Caco-2 (cell line): ENCODE measurements around the gene NKD1. TPM values are rescaled to one million over a fixed set of nuclear protein-coding genes. Genes with fewer than 3 reads are reported as not detected.

Experiments used
- Bru-seq: library from RNA; stranded (reverse); fragments of 400-500 nt; gene quantifications from one replicate; lab custom pipeline; 2021; lab: Mats Ljungman, UMichigan
- BruChase-seq, 2 experiments: library from RNA; stranded (reverse); fragments of 400-500 nt; gene quantifications; one replicate each; lab custom pipeline; 2021; lab: Mats Ljungman, UMichigan
- BruUV-seq: library from RNA; stranded (reverse); fragments of 400-500 nt; replicated peaks from 2 replicates; lab custom pipeline; 2021; lab: Mats Ljungman, UMichigan
- CTCF ChIA-PET: fragments of 300-600 bp; sonication (Branson Sonifier 250); formaldehyde crosslinking; loops from one replicate; lab custom pipeline; 2022; ENCODE audit warnings: antibody characterized with exemption; lab: Charles Lee
- POLR2A ChIA-PET: fragments of 300-600 bp; sonication (Branson Sonifier 250); formaldehyde crosslinking; loops from one replicate; lab custom pipeline; 2022; ENCODE audit warnings: antibody characterized with exemption; lab: Charles Lee
- DNase-seq, 2 experiments: peaks; one replicate each; pipeline versions ENCODE4 v3.0.0 to v3.0.0-alpha.2; 2020 to 2022
- H3K27me3 ChIP-seq: replicated peaks from 2 replicates; pipeline ENCODE4 v1.6.0; 2011; ENCODE audit warnings: low read length; ENCODE audit not compliant: control insufficient read depth, insufficient read depth
- H3K36me3 ChIP-seq: 2 replicates; pipeline ENCODE4 v1.5.1; 2011; ENCODE audit warnings: low read length; ENCODE audit not compliant: control insufficient read depth, insufficient read depth
- H3K4me1 ChIP-seq: fragments of 250-450 bp; sonication (Bioruptor Pico); 2 replicates; pipeline ENCODE4 v1.5.1; 2020; ENCODE audit warnings: mild to moderate bottlenecking
- H3K4me3 ChIP-seq: 2 replicates; pipeline ENCODE4 v1.5.1; 2011; ENCODE audit warnings: low read depth, mild to moderate bottlenecking, control low read depth, low read length
- H3K9me3 ChIP-seq: fragments of 250-450 bp; sonication (Bioruptor Pico); 2 replicates; pipeline ENCODE4 v1.5.1; 2020; ENCODE audit warnings: mild to moderate bottlenecking, moderate library complexity
- H3K27ac Mint-ChIP-seq: one replicate; pipeline ENCODE4 v1.8.0; 2022; ENCODE audit warnings: mixed read lengths; ENCODE audit not compliant: unreplicated experiment
- H3K27me3 Mint-ChIP-seq: one replicate; pipeline ENCODE4 v1.8.0; 2022; ENCODE audit warnings: mixed read lengths; ENCODE audit not compliant: insufficient read depth, unreplicated experiment
- H3K36me3 Mint-ChIP-seq: one replicate; pipeline ENCODE4 v1.8.0; 2022; ENCODE audit warnings: mild to moderate bottlenecking, mixed read lengths; ENCODE audit not compliant: insufficient read depth, unreplicated experiment
- H3K4me1 Mint-ChIP-seq: one replicate; pipeline ENCODE4 v1.8.0; 2022; ENCODE audit warnings: low read depth, mixed read lengths; ENCODE audit not compliant: unreplicated experiment
- H3K4me3 Mint-ChIP-seq: one replicate; pipeline ENCODE4 v1.8.0; 2022; ENCODE audit warnings: mild to moderate bottlenecking, moderate library complexity, mixed read lengths; ENCODE audit not compliant: unreplicated experiment
- H3K9me3 Mint-ChIP-seq: one replicate; pipeline ENCODE4 v1.8.0; 2022; ENCODE audit warnings: mixed read lengths; ENCODE audit not compliant: unreplicated experiment
- intact Hi-C: fragments of 100-400 bp; cut with micrococcal nuclease; formaldehyde crosslinking; loops from one replicate; pipeline ENCODE4 v1.10.0; 2022; ENCODE audit not compliant: unreplicated experiment
- long read RNA-seq: library from polyadenylated mRNA; stranded (forward); transcript quantifications from one replicate; pipeline ENCODE4 v2.0.0, GENCODE V29; 2022
- total RNA-seq: library from RNA; stranded (reverse); gene quantifications from 2 replicates; pipeline ENCODE4 v1.2.3, GENCODE V29; 2022
- TF ChIP-seq, protein P1 (sequence below), 2 experiments: fragments of 200-600 bp in 1 of 2; IDR thresholded peaks; 1 replicate in 1 of 2; 2 replicates in 1 of 2; pipeline versions ENCODE4 v1.5.1 to v1.8.0; 2011 to 2022; ENCODE audit warnings: antibody characterized with exemption in 1 of 2, control low read depth in 1 of 2, inconsistent platforms in 1 of 2, low read depth in 1 of 2, low read length in 1 of 2, mild to moderate bottlenecking in 1 of 2, moderate library complexity in 1 of 2; ENCODE audit not compliant: insufficient read depth in 1 of 2, severe bottlenecking in 1 of 2, unreplicated experiment in 1 of 2

Gene NKD1
- total RNA-seq, result 37.9 and 54.9 TPM in 2 replicates
- percentile 81 among the genes with signal in this experiment for Bru-seq, nascent RNA
- percentile 84 among the genes with signal in this experiment for BruChase-seq, experiment 1, labeled RNA remaining after a 2-hour chase
- BruChase-seq, experiment 2, labeled RNA remaining after a 6-hour chase, result percentile 83 among the genes with signal in this experiment
- long read RNA-seq, full-length matches to known transcripts, result 21 of 31 reads
- long read RNA-seq, partial matches to known transcripts, result 4 of 31 reads
- long read RNA-seq, other reads (novel, unspliced or antisense), result 6 of 31 reads

DNA sequence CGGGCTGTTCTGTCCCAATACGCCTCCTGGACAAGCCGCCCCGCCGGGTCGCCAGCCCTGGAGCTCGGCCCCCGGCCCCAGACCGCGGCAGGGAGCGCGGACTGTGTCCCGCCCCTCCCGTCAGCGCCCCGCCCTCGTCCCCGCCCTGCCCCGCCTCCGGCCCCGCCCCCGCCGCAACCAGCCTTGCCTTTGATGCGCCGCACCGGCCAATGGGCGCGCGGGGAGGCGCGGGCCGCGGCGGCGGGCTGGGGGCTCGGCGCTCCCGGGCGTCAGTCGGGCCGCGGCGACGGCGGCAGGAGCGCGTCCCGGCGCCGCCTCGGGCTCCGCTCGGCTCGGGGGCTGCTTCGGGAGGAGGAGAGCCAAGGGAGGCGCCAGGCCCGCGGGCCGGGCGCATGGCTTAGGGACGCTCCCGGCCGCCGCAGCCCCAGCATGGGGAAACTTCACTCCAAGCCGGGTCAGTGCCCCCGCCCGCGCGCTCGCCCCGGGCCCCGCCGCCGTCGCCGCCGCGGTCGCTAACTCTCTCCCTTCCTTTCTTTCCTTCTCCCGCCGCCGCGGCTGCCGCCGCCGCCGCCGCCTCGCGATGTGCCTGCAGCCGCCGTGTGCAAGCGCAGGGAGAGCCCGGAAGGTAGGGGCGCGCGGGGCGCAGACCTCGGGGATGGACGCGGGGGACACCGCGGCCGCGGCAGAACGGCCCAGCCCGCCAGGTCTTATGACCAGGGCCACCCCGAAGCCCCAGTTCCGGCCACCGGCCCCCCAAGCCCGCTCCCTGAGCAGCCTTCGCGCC, at the start of gene NKD1:
Gene NKD1 (plus strand): TSS at position 272 of the 784 bp plus-strand sequence. CDS start 158 bp downstream, at position 430.
- H3K9me3 ChIP-seq, result no peaks in the 10 kb centered on the region
- DNase-seq, result peak; percentile 76 to 91
- H3K4me3 ChIP-seq, result peak within 1 kb of the TSS; percentile 87
- H3K9me3 Mint-ChIP-seq, result no peaks in the 10 kb centered on the region
- H3K36me3 Mint-ChIP-seq, result peaks cover 26% of the 10 kb centered on the region
- TF ChIP-seq, protein P1, sequence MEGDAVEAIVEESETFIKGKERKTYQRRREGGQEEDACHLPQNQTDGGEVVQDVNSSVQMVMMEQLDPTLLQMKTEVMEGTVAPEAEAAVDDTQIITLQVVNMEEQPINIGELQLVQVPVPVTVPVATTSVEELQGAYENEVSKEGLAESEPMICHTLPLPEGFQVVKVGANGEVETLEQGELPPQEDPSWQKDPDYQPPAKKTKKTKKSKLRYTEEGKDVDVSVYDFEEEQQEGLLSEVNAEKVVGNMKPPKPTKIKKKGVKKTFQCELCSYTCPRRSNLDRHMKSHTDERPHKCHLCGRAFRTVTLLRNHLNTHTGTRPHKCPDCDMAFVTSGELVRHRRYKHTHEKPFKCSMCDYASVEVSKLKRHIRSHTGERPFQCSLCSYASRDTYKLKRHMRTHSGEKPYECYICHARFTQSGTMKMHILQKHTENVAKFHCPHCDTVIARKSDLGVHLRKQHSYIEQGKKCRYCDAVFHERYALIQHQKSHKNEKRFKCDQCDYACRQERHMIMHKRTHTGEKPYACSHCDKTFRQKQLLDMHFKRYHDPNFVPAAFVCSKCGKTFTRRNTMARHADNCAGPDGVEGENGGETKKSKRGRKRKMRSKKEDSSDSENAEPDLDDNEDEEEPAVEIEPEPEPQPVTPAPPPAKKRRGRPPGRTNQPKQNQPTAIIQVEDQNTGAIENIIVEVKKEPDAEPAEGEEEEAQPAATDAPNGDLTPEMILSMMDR (IDR thresholded peaks at IDR 0.05; ENCODE audit: insufficient read depth in 1 of 2, low read depth in 1 of 2, low read length in 1 of 2, severe bottlenecking in 1 of 2, unreplicated experiment in 1 of 2), result no peak
- 0 out of 2 replicates have a peak, but pooled peaks cover 2% of the 10 kb centered on the region for H3K36me3 ChIP-seq
- no TSS peak for BruUV-seq
- H3K27me3 Mint-ChIP-seq, result no peaks in the 10 kb centered on the region
- peak within 1 kb of the TSS; percentile 81 for H3K27ac Mint-ChIP-seq
- intact Hi-C loops, result loop anchor here (5.0 kb wide), 3 partner anchors 81 to 259 kb away; partner anchors contain the start of gene CYLD
- H3K27me3 ChIP-seq, result no peaks in the 10 kb centered on the region
- H3K4me1 ChIP-seq, result no peaks in the 10 kb centered on the region; the same call in 1 of the 2 replicates
- peaks cover 16% of the 10 kb centered on the region for H3K4me1 Mint-ChIP-seq
- ChIA-PET POLR2A (interaction anchor here (0.5 to 1.1 kb wide), 4 partner anchors 42 to 267 kb away, joined by 3 to 6 read pairs (median 4); no protein-coding TSS in a partner anchor), CTCF (interaction anchor here (0.6 to 1.7 kb wide), 6 partner anchors 87 to 258 kb away, joined by 3 to 10 read pairs (median 6); no protein-coding TSS in a partner anchor)
- H3K4me3 Mint-ChIP-seq, result peak within 1 kb of the TSS; percentile 73

DNA sequence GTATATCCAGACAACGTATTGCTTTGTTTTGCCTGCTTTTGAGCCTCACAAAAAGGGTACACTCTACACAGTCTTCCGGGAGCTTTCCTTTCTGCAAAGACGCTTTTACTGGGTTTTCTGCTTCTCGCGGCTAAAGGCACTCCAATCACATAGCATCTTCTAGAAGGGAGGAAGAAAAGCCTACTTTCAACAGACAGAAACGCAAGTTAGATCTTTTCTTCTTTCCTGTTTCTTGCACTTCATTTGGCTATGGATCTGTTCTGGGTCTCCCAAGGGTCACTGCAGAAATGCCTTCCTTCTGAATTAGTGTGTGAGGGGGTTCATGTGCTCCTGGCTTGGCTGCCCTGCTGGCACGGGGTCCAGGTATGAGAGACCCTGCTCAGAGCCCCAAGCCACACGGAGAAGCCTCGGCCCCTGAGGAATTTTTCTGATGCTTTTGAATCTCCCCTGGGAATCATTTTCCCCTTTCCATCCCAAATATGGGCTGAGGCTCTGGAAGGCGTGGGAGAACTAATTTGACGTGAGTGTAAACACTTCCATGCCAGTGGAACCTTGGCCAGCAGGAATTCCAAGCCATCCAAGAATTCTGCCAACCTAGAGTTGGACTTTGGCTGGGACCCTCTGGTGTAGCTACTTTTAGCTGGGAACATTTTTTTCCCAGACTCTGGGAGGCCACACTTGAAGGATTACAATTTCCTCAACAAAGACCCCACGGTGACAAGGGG, 49.6 kb upstream of the NKD1 start:
- POLR2A ChIA-PET, result no interaction called here
- no peaks in the 10 kb centered on the region for H3K36me3 Mint-ChIP-seq
- no peaks in the 10 kb centered on the region for H3K27me3 Mint-ChIP-seq
- Histone ChIP-seq H3K27me3 (no peaks in the 10 kb centered on the region), H3K9me3 (peaks cover 10% of the 10 kb centered on the region), H3K4me3 (no peak overlapping the region), H3K4me1 (peaks cover 2% of the 10 kb centered on the region; the same call in 1 of the 2 replicates), H3K36me3 (no peaks in the 10 kb centered on the region)
- H3K4me1 Mint-ChIP-seq, result peaks cover 1% of the 10 kb centered on the region
- H3K4me3 Mint-ChIP-seq, result no peak overlapping the region
- no peak for DNase-seq
- TF ChIP-seq, protein P1 (IDR thresholded peaks at IDR 0.05; ENCODE audit: insufficient read depth in 1 of 2, low read depth in 1 of 2, low read length in 1 of 2, severe bottlenecking in 1 of 2, unreplicated experiment in 1 of 2), result no peak
- no peak overlapping the region for H3K27ac Mint-ChIP-seq
- BruUV-seq, result no TSS peak
- intact Hi-C loops, result no loop called here
- peaks cover 3% of the 10 kb centered on the region for H3K9me3 Mint-ChIP-seq
- CTCF ChIA-PET, result no interaction called here

DNA sequence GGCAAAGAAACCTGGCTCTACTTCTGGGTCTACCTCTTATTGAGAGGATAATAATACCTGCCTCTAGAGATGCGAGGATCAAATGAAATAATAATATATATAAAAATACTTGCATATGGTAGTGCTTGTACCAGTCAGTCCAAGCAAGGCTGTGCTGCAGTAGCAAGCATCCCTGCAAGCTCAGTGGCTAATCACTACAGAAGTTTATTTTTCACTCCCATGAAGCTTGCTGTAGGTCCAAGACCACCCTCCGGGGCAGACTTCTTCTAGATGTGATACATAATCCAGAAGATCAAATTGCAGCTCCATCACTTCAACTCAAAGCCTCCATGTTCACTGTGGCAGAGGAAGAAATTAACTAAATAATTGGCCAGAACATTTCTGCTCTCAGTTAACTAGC, 48.9 kb upstream of the NKD1 start:
- peaks cover 10% of the 10 kb centered on the region for H3K9me3 Mint-ChIP-seq
- BruUV-seq, result no TSS peak
- ChIA-PET POLR2A (no interaction called here), CTCF (no interaction called here)
- DNase-seq, result no peak
- Histone ChIP-seq H3K4me3 (no peak overlapping the region), H3K27me3 (no peaks in the 10 kb centered on the region), H3K4me1 (peaks cover 7% of the 10 kb centered on the region), H3K9me3 (peaks cover 10% of the 10 kb centered on the region), H3K36me3 (no peaks in the 10 kb centered on the region)
- H3K27ac Mint-ChIP-seq, result no peak overlapping the region
- H3K36me3 Mint-ChIP-seq, result no peaks in the 10 kb centered on the region
- H3K4me1 Mint-ChIP-seq, result peaks cover 8% of the 10 kb centered on the region
- intact Hi-C loops, result no loop called here
- TF ChIP-seq, protein P1 (IDR thresholded peaks at IDR 0.05; ENCODE audit: insufficient read depth in 1 of 2, low read depth in 1 of 2, low read length in 1 of 2, severe bottlenecking in 1 of 2, unreplicated experiment in 1 of 2), result no peak
- no peak overlapping the region for H3K4me3 Mint-ChIP-seq
- H3K27me3 Mint-ChIP-seq, result no peaks in the 10 kb centered on the region
